SU-DHL-6 (cell line): ENCODE results near the gene EIF1.

ENCODE experiments used
- H2AFZ ChIP-seq: fragments of 200-600 bp; sonication (generic); 2 replicates; pipeline ENCODE4 v1.6.1; 2014; ENCODE audit warnings: low read depth, mild to moderate bottlenecking, moderate library complexity, mixed read lengths, antibody characterized with exemption, low read length; ENCODE audit not compliant: severe bottlenecking
- H3F3A ChIP-seq: fragments of 200-600 bp; shearing (Covaris generic); 2 replicates; pipeline ENCODE4 v1.6.0; 2016; ENCODE audit warnings: antibody characterized with exemption, mild to moderate bottlenecking; ENCODE audit not compliant: insufficient read depth
- H3K27ac ChIP-seq: fragments of 200-600 bp; sonication (generic); 2 replicates; pipeline ENCODE4 v1.5.1; 2016; ENCODE audit warnings: low read depth, mild to moderate bottlenecking, low read length, moderate library complexity, mixed read lengths
- H3K27me3 ChIP-seq: fragments of 200-600 bp; sonication (generic), shearing (Covaris generic); 2 replicates; pipeline ENCODE4 v1.6.0; 2014; ENCODE audit warnings: mild to moderate bottlenecking, low read length
- H3K36me3 ChIP-seq: fragments of 200-600 bp; sonication (generic); 2 replicates; pipeline ENCODE4 v1.6.1; 2014; ENCODE audit warnings: mild to moderate bottlenecking, low read length, mixed read lengths
- H3K4me2 ChIP-seq: fragments of 300-600, 200-600 bp; shearing (Covaris generic), sonication (generic); 2 replicates; pipeline ENCODE4 v1.6.0; 2014; ENCODE audit warnings: low read length, low read depth, mild to moderate bottlenecking; ENCODE audit not compliant: poor library complexity, severe bottlenecking
- H3K4me3 ChIP-seq: fragments of 200-600 bp; sonication (generic); 2 replicates; pipeline ENCODE4 v1.5.1; 2014; ENCODE audit warnings: antibody characterized with exemption, low read length, mild to moderate bottlenecking, mixed read lengths; ENCODE audit not compliant: insufficient read depth, poor library complexity, severe bottlenecking
- H3K79me2 ChIP-seq: fragments of 200-600 bp; sonication (generic); 2 replicates; pipeline ENCODE4 v1.6.1; 2014; ENCODE audit warnings: mild to moderate bottlenecking, low read length, moderate library complexity; ENCODE audit not compliant: insufficient read depth
- H3K9ac ChIP-seq: fragments of 200-600 bp; sonication (generic); 2 replicates; pipeline ENCODE4 v1.7.0; 2014; ENCODE audit warnings: mild to moderate bottlenecking, low read length
- H3K9me2 ChIP-seq: fragments of 200-600 bp; sonication (generic); replicated peaks from 2 replicates; pipeline ENCODE4 v1.6.1; 2014; ENCODE audit warnings: low read length; ENCODE audit not compliant: insufficient read depth
- H3K9me3 ChIP-seq: fragments of 200-600 bp; sonication (generic); 2 replicates; pipeline ENCODE4 v1.6.1; 2014; ENCODE audit warnings: low read length, mixed read lengths; ENCODE audit not compliant: insufficient read depth
- H4K20me1 ChIP-seq: fragments of 200-600 bp; sonication (generic); 2 replicates; pipeline ENCODE4 v1.6.1; 2014; ENCODE audit warnings: low read depth, mild to moderate bottlenecking, antibody characterized with exemption, low read length, moderate library complexity, mixed read lengths
- EZH2phosphoT487 ChIP-seq: fragments of 200-600 bp; sonication (generic), shearing (Covaris generic); conservative IDR thresholded peaks from 2 replicates; pipeline ENCODE4 v1.6.1; 2018; ENCODE audit warnings: mild to moderate bottlenecking, antibody characterized with exemption, low read length, moderate library complexity, mixed read lengths
- TF ChIP-seq, protein P1 (sequence below): fragments of 200-600 bp; sonication (generic); IDR thresholded peaks from one replicate; pipeline ENCODE4 v1.5.1; 2017; ENCODE audit warnings: antibody characterized with exemption, mild to moderate bottlenecking, low read length, moderate library complexity; ENCODE audit not compliant: insufficient read depth, poor library complexity, severe bottlenecking

The EIF1 gene

DNA sequence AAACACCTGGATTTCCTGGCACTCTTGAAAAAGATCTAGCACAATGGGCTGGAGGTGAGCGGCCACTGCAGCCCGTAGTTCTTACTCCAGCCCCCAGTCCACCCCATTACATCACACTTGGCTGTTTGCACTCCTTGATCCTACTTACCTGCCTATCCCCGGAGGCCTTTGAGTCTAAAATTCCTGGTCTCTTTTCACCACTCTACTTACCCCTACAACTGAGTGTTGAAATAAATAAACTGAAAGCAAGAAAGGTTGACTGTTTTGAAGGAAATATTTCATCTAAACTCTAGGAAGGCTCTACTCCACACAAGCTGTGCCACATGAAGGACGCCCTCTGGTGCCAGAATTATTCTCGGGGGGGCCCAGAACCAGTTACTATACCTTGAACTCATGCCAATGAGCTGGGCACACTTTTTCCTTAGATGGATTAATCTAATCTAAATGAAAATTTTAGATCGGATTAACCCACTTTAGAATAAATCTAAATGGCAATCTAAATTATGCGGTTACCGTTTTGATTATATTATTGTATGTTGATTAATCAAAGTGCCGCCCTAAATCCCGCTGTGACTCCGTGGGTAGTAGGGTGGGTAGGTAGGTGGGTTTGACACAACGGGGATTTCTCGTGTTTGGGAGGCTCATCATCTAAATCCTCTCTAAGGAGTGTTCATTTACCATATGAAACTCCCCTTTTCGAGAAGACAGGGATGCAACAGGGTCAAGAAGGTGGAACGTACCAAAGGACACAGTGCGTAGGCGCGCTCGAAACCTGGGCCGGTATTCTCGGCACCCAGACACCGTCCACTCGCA, 651 bp upstream of the EIF1 start:
- Histone ChIP-seq H2AFZ (peak overlapping the region; percentile 86), H3K9ac (peak overlapping the region; percentile 74), H3K9me3 (no peaks in the 10 kb centered on the region), H3K4me3 (peak overlapping the region; percentile 64), H3F3A (peaks cover 41% of the 10 kb centered on the region), H3K9me2 (no peaks in the 10 kb centered on the region), H3K79me2 (peaks cover 17% of the 10 kb centered on the region), H3K36me3 (peaks cover 33% of the 10 kb centered on the region), H3K4me2 (peak overlapping the region; percentile 88), H4K20me1 (peaks cover 20% of the 10 kb centered on the region), H3K27ac (peak overlapping the region; percentile 74), H3K27me3 (no peaks in the 10 kb centered on the region)
- TF ChIP-seq EZH2phosphoT487 = no peak
- TF ChIP-seq, protein P1, sequence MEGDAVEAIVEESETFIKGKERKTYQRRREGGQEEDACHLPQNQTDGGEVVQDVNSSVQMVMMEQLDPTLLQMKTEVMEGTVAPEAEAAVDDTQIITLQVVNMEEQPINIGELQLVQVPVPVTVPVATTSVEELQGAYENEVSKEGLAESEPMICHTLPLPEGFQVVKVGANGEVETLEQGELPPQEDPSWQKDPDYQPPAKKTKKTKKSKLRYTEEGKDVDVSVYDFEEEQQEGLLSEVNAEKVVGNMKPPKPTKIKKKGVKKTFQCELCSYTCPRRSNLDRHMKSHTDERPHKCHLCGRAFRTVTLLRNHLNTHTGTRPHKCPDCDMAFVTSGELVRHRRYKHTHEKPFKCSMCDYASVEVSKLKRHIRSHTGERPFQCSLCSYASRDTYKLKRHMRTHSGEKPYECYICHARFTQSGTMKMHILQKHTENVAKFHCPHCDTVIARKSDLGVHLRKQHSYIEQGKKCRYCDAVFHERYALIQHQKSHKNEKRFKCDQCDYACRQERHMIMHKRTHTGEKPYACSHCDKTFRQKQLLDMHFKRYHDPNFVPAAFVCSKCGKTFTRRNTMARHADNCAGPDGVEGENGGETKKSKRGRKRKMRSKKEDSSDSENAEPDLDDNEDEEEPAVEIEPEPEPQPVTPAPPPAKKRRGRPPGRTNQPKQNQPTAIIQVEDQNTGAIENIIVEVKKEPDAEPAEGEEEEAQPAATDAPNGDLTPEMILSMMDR = peak; percentile 59

DNA sequence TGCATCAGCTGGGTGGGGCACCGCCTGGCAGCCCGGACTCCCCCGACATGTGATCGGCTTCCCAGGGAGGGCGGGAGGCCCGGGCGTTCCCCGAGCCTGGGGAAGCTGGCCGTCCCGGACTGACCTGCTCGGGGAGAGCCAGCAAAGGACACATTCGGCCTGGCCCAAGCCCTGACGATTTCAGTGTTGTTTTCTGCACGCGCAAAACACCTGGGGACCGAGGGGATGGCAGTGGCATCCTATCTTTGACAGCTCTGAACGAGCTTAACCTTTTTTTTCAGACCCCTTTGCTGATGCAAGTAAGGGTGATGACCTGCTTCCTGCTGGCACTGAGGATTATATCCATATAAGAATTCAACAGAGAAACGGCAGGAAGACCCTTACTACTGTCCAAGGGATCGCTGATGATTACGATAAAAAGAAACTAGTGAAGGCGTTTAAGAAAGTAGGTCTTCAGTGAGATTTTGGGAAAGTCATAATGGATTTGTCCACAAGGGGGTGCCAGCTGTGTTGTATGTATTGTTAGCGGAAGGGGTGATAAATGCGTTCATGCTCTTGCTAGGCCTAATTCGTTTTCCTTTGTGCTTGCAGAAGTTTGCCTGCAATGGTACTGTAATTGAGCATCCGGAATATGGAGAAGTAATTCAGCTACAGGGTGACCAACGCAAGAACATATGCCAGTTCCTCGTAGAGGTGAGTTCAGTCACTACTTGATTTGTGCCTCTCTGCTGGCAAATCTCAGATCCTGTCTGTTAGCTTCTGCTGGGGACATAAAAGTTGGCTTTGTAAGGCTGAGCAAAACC, 1.0 kb downstream of the EIF1 start:
- Histone ChIP-seq H2AFZ (no peak overlapping the region), H3K27me3 (no peaks in the 10 kb centered on the region), H3K9me2 (no peaks in the 10 kb centered on the region), H3K4me3 (peak overlapping the region; percentile 98), H3K4me2 (peak overlapping the region; percentile 68), H4K20me1 (peaks cover 20% of the 10 kb centered on the region), H3F3A (peaks cover 53% of the 10 kb centered on the region), H3K79me2 (peaks cover 17% of the 10 kb centered on the region), H3K27ac (peak overlapping the region; percentile 82), H3K9ac (peak overlapping the region; percentile 93), H3K9me3 (no peaks in the 10 kb centered on the region), H3K36me3 (peaks cover 33% of the 10 kb centered on the region)
- no peak for TF ChIP-seq EZH2phosphoT487
- TF ChIP-seq, protein P1 = peak; percentile 79

DNA sequence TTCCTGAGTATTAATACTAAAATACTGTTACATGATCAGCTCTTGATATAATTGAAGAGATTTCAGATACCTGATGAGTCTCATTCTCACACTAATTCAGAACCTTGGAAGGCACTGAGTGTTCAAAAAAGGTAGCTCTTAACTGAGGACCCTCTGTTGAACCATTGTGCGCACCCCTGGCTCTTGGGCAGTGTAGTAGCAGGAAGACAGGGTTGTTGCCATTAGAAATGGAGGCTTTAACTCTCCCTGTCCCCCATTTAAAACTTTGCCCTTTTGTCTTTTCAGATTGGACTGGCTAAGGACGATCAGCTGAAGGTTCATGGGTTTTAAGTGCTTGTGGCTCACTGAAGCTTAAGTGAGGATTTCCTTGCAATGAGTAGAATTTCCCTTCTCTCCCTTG, 1.8 kb downstream of the EIF1 start:
- Histone ChIP-seq H3K9me2 (no peaks in the 10 kb centered on the region), H4K20me1 (peaks cover 20% of the 10 kb centered on the region), H3K27me3 (no peaks in the 10 kb centered on the region), H3K36me3 (peaks cover 33% of the 10 kb centered on the region), H3F3A (peaks cover 61% of the 10 kb centered on the region), H3K79me2 (peaks cover 17% of the 10 kb centered on the region), H3K9ac (no peak overlapping the region), H3K27ac (peak overlapping the region; percentile 82; the same call in 1 of the 2 replicates), H2AFZ (no peak overlapping the region), H3K4me3 (no peak overlapping the region), H3K9me3 (no peaks in the 10 kb centered on the region), H3K4me2 (peak overlapping the region; percentile 68)
- TF ChIP-seq, protein P1 = no peak
- TF ChIP-seq EZH2phosphoT487 = no peak
